Lung (tissue), 12 donors: ENCODE measurements around the gene TMC8. TPM values are rescaled to one million over a fixed set of nuclear protein-coding genes. Genes with fewer than 3 reads are reported as not detected.

Experiments used
- ATAC-seq: fragments of 200-7000 bp; cut with Tn5 transposase; one replicate; pipeline ENCODE4 v1.9.1; 2020; ENCODE audit warnings: moderate number of reproducible peaks; ENCODE audit not compliant: insufficient read depth, low FRiP score
- DNase-seq, 3 donors: peaks; one replicate each; pipeline ENCODE4 v3.0.0-alpha.2; 2013 to 2017
- H3K27ac ChIP-seq, 2 donors: one replicate each; pipeline ENCODE4 v1.5.1; 2013; ENCODE audit warnings: mild to moderate bottlenecking in 2 of 2, moderate library complexity in 2 of 2, control low read depth in 1 of 2, inconsistent platforms in 1 of 2, low read depth in 1 of 2, low read length in 1 of 2
- H3K27me3 ChIP-seq, 3 donors: one replicate each; pipeline ENCODE4 v1.5.1; 2013; ENCODE audit warnings: low read length in 2 of 3; ENCODE audit not compliant: control insufficient read depth in 3 of 3, insufficient read depth in 3 of 3
- H3K36me3 ChIP-seq, 4 donors: one replicate each; pipeline ENCODE4 v1.5.1; 2013; ENCODE audit warnings: low read length in 4 of 4, mild to moderate bottlenecking in 1 of 4, moderate library complexity in 1 of 4; ENCODE audit not compliant: control insufficient read depth in 4 of 4, insufficient read depth in 4 of 4
- H3K4me1 ChIP-seq, 5 donors: one replicate each; pipeline ENCODE4 v1.5.1; 2013; ENCODE audit warnings: low read length in 5 of 5, mild to moderate bottlenecking in 2 of 5, moderate library complexity in 1 of 5; ENCODE audit not compliant: control insufficient read depth in 5 of 5, insufficient read depth in 5 of 5
- H3K4me3 ChIP-seq: one replicate; pipeline ENCODE4 v1.5.1; 2013; ENCODE audit warnings: mild to moderate bottlenecking, control low read depth, moderate library complexity
- H3K9ac ChIP-seq, 2 donors: one replicate each; pipeline ENCODE4 v1.5.1; 2013; ENCODE audit warnings: low read length in 2 of 2, control low read depth in 1 of 2; ENCODE audit not compliant: insufficient read depth in 1 of 2
- H3K9me3 ChIP-seq, 4 donors: one replicate each; pipeline ENCODE4 v1.5.1; 2013; ENCODE audit warnings: low read length in 3 of 4, mild to moderate bottlenecking in 1 of 4, moderate library complexity in 1 of 4; ENCODE audit not compliant: control insufficient read depth in 4 of 4, insufficient read depth in 3 of 4
- WGBS, 2 donors: extraction: QIAGEN DNeasy Blood & Tissue Kit; methylation state at CpG; one replicate each; pipeline ENCODE4 v1.1.7; 2013; 5-methylcytosine and 5-hydroxymethylcytosine counted together
- polyA plus RNA-seq, 2 donors: library from polyadenylated mRNA; stranded (reverse); fragments of 200-250 nt; gene quantifications; one replicate each; pipeline ENCODE4 v1.2.1, GENCODE V29; 2013
- total RNA-seq, 2 donors: library from RNA; depleted of rRNA in 1 of 2; stranded (reverse); fragments of >200 nt in 1 of 2; gene quantifications; one replicate each; pipeline ENCODE4 v1.2.1, GENCODE V29; 2014 to 2021
- TF ChIP-seq, protein P1 (sequence below): IDR thresholded peaks from 2 replicates; pipeline ENCODE4 v1.5.1; 2012; ENCODE audit warnings: mild to moderate bottlenecking; ENCODE audit errors: control extremely low read depth, extremely low read depth
- donor health status: control.
- donor health status: control.
- donor health status: Bipolar disorder and iron deficiency.
- donor health status: healthy.
- donor health status: DM: yes; HTN: yes; CAD: no.

The TMC8 gene
- total and polyA plus RNA-seq, 4 donors: 15.5 to 28.1 (median 18.5) TPM

DNA sequence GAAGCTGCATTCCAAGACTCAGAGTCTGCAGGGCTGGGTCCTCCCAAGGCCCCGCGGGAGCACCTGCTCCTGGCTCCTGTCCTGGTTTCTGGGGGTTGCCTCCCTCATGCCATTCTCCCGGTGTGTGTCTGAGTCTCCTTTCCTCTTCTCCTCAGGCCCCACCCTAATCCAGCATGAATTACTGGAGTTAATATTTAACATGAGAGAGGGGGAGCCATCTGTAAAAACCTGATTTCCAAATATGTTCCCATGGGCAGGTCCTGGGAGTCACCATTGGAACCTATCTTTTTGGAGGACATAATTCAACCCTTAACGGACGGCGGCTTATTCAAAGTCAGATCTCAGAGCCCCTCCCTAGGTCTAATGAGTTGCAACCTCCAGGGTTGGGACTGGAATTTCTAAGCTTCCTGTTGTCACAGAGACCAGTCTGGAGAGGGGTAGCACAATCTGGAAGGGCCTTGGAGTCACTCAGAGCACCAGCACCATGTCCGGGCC is 21.0 kb downstream of the TMC8 start:
- no peaks in the 10 kb centered on the region for H3K9me3 ChIP-seq
- no peaks in the 10 kb centered on the region for H3K27me3 ChIP-seq
- H3K4me1 ChIP-seq: peaks cover 0 to 2% (median 0%) of the 10 kb centered on the region in 5 donors
- no peak overlapping the region for H3K4me3 ChIP-seq
- peak overlapping the region in 1 of 2 donors; percentile 68 for H3K27ac ChIP-seq
- no peak for DNase-seq
- ATAC-seq: peak; percentile 20
- no peaks in the 10 kb centered on the region for H3K36me3 ChIP-seq
- H3K9ac ChIP-seq: no peak overlapping the region
- WGBS, 2 donors: 44 to 60% methylated on average over 7 of the region's 7 CpGs
- TF ChIP-seq, protein P1, sequence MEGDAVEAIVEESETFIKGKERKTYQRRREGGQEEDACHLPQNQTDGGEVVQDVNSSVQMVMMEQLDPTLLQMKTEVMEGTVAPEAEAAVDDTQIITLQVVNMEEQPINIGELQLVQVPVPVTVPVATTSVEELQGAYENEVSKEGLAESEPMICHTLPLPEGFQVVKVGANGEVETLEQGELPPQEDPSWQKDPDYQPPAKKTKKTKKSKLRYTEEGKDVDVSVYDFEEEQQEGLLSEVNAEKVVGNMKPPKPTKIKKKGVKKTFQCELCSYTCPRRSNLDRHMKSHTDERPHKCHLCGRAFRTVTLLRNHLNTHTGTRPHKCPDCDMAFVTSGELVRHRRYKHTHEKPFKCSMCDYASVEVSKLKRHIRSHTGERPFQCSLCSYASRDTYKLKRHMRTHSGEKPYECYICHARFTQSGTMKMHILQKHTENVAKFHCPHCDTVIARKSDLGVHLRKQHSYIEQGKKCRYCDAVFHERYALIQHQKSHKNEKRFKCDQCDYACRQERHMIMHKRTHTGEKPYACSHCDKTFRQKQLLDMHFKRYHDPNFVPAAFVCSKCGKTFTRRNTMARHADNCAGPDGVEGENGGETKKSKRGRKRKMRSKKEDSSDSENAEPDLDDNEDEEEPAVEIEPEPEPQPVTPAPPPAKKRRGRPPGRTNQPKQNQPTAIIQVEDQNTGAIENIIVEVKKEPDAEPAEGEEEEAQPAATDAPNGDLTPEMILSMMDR: no peak

DNA sequence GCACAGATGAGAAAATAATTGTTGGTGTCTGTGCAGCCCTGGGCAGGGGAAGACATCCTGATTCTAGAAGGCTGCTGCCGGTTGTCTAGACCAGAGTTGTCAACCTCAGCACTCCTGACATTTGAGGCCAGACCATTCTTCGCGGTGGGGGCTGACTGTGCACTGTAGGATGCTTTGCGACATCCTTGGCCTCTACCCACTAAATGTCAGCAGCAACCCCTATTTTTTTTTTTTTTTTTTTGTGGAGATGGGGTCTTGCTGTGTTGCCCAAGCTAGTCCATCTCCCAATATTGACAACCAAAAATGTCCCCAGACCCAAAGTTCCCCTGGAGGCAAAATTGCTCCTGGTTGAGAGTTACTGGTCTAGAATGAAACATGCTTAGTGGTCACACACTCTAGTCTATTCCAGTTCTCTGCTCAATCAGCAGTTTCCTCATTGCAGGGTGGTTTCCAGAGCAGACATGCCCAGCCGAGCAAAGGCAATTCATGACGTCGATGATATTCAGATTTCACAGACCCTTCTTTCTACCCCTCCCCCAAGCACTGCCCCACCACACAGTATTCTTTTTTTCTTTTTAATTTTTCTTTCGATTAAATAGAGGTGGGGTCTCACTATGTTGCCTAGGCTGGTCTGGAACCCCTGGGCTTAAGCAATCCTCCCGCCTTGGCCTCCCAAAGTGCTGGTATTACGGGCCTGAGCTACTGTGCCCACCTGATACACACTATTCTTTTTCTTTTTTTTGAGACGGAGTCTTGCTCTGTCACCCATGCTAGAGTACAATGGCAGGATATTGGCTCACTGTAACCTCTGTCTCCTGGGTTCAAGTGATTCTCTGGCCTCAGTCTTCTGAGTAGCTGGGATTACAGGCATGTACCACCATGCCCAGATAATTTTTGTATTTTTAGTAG is 24.6 kb downstream of the TMC8 start:
- Histone ChIP-seq H3K36me3 (no peaks in the 10 kb centered on the region), H3K9me3 (no peaks in the 10 kb centered on the region), H3K27me3 (no peaks in the 10 kb centered on the region), H3K4me3 (no peak overlapping the region), H3K4me1 (peaks cover 0 to 2% (median 0%) of the 10 kb centered on the region in 5 donors), H3K9ac (no peak overlapping the region), H3K27ac (no peak overlapping the region)
- TF ChIP-seq, protein P1: no peak
- ATAC-seq: no peak
- 63 to 78% methylated on average over 11 of the region's 11 CpGs for WGBS, 2 donors
- DNase-seq: peak in 1 of 3 donors; percentile 30

DNA sequence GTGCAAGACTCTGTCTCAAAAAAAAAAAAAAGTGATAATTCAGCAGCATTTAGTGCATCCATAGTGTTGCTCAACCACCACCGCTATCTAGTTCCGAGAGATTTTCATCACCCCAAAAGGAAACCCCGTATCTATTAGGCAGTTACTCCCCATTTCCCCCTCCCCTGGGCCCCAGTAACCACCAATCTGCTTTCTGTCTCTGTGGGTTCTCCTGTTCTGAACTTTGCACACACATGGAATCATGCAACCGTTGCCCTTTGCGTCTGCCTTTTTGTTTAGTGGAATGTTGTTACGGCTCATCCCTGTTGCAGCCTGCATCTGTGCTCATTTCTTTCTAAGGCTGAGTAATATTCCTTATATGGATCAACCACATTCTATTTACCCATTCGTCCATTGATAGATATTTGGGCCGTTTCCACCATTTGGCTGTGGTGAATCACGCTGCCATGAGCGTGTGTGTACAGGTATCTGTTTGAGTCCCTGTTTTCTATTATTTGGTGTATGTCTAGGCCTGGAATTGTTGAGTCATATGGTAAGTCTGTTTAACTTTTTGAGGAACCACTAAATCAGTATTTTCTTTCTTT is 29.1 kb downstream of the TMC8 start:
- no peak overlapping the region for H3K27ac ChIP-seq
- H3K9ac ChIP-seq: no peak overlapping the region
- TF ChIP-seq, protein P1: no peak
- H3K36me3 ChIP-seq: no peaks in the 10 kb centered on the region
- DNase-seq (no peak), ATAC-seq (no peak)
- H3K4me1 ChIP-seq: no peaks in the 10 kb centered on the region
- WGBS, 2 donors: 37 to 69% methylated on average over 10 of the region's 10 CpGs
- no peak overlapping the region for H3K4me3 ChIP-seq
- no peaks in the 10 kb centered on the region for H3K27me3 ChIP-seq
- no peaks in the 10 kb centered on the region for H3K9me3 ChIP-seq
